DND-41 (cell line): Measurements from ENCODE around the gene FTMT.

Source experiments
- ATAC-seq: fragments of 200-7000 bp; cut with Tn5 transposase; 3 replicates; pipeline ENCODE4 v1.9.1; 2021; ENCODE audit warnings: low read depth; ENCODE audit not compliant: insufficient read depth
- DNase-seq: peaks from one replicate; pipeline ENCODE4 v3.0.0-alpha.2; 2020
- H2AFZ ChIP-seq: 2 replicates; pipeline ENCODE4 v1.6.0; 2012; ENCODE audit warnings: low read depth, low read length
- H3K27ac ChIP-seq: 2 replicates; pipeline ENCODE4 v1.5.1; 2012; ENCODE audit warnings: low read length, inconsistent platforms
- H3K27me3 ChIP-seq: fragments of 200-600 bp; sonication (generic); 2 replicates; pipeline ENCODE4 v1.6.0; 2012; ENCODE audit warnings: low read length, mild to moderate bottlenecking, inconsistent platforms; ENCODE audit not compliant: insufficient read depth, poor library complexity
- H3K36me3 ChIP-seq: 2 replicates; pipeline ENCODE4 v1.5.1; 2012; ENCODE audit warnings: low read length, inconsistent platforms; ENCODE audit not compliant: insufficient read depth
- H3K4me1 ChIP-seq: 2 replicates; pipeline ENCODE4 v1.5.1; 2012; ENCODE audit warnings: mild to moderate bottlenecking, low read length; ENCODE audit not compliant: insufficient read depth
- H3K4me2 ChIP-seq: 2 replicates; pipeline ENCODE4 v1.6.0; 2012; ENCODE audit warnings: mild to moderate bottlenecking, moderate library complexity, low read length, inconsistent platforms; ENCODE audit not compliant: insufficient read depth
- H3K4me3 ChIP-seq, 2 experiments: fragments of 200-600 bp in 1 of 2; shearing (Covaris generic) in 1 of 2; 2 replicates each; pipeline ENCODE4 v1.5.1; 2012 to 2016; ENCODE audit warnings: inconsistent platforms in 2 of 2, low read length in 2 of 2, mild to moderate bottlenecking in 2 of 2, low read depth in 1 of 2, moderate library complexity in 1 of 2
- H3K79me2 ChIP-seq: 2 replicates; pipeline ENCODE4 v1.6.0; 2012; ENCODE audit warnings: low read length, inconsistent platforms; ENCODE audit not compliant: insufficient read depth
- H3K9ac ChIP-seq: 2 replicates; pipeline ENCODE4 v1.6.0; 2012; ENCODE audit warnings: low read depth, mild to moderate bottlenecking, inconsistent platforms, low read length, moderate library complexity
- H3K9me3 ChIP-seq: 2 replicates; pipeline ENCODE4 v1.5.1; 2012; ENCODE audit warnings: low read length, moderate library complexity, mild to moderate bottlenecking, inconsistent platforms; ENCODE audit not compliant: insufficient read depth, severe bottlenecking
- H4K20me1 ChIP-seq: 2 replicates; pipeline ENCODE4 v1.6.0; 2012; ENCODE audit warnings: low read length; ENCODE audit not compliant: insufficient read depth
- CTCF ChIP-seq: IDR thresholded peaks from 2 replicates; pipeline ENCODE4 v1.5.1; 2012; ENCODE audit warnings: borderline replicate concordance, low read length, moderate library complexity, mild to moderate bottlenecking; ENCODE audit not compliant: poor library complexity, severe bottlenecking; ENCODE audit errors: extremely low read depth
- EZH2 ChIP-seq: IDR thresholded peaks from 3 replicates; pipeline ENCODE4 v1.6.1; 2012; ENCODE audit warnings: borderline replicate concordance, low read depth, mild to moderate bottlenecking, moderate library complexity, low read length, inconsistent platforms; ENCODE audit not compliant: severe bottlenecking

FTMT gene

GRCh38 chr5:121899346-121899745 lies 47.7 kb downstream of the FTMT start:
- H3K27ac ChIP-seq, result no peak overlapping the region
- H3K9ac ChIP-seq, result no peak overlapping the region
- H2AFZ ChIP-seq, result no peak overlapping the region
- H3K36me3 ChIP-seq, result no peaks in the 10 kb centered on the region
- ATAC-seq (no peak), DNase-seq (no peak)
- H3K4me1 ChIP-seq, result no peaks in the 10 kb centered on the region
- no peaks in the 10 kb centered on the region for H3K79me2 ChIP-seq
- no peak for TF ChIP-seq CTCF
- TF ChIP-seq EZH2, result no peak
- no peak overlapping the region for H3K4me2 ChIP-seq
- no peak overlapping the region for H3K4me3 ChIP-seq
- H3K27me3 ChIP-seq, result no peaks in the 10 kb centered on the region
- H4K20me1 ChIP-seq, result no peaks in the 10 kb centered on the region
- H3K9me3 ChIP-seq, result no peaks in the 10 kb centered on the region
